Activated CD4-positive, alpha-beta T cell treated with anti-CD3 and anti-CD28 coated beads, Interleukin-2, amount 50 U/mL, for 1 hour (primary cell): ENCODE measurements around the gene ARCN1.
A peak's percentile ranks its signal among the peaks of the same experiment; 100 is the strongest.
"Not testable (repeated sequence)": the region's sequence is repeated elsewhere in the genome, so short reads cannot be mapped to it uniquely, and the experiment has no call there.

Experiments used
- DNase-seq: peaks from one replicate; pipeline ENCODE4 v3.0.0-alpha.2; 2020

Gene ARCN1

GRCh38 chr11:118606157-118606843, 34.1 kb downstream of the ARCN1 start:
- no peak for DNase-seq

GRCh38 chr11:118606844-118607228, 34.6 kb downstream of the ARCN1 start:
- DNase-seq = no peak

GRCh38 chr11:118607401-118608359, 35.5 kb downstream of the ARCN1 start, which contains the start of gene PHLDB1:
TSS of gene PHLDB1 (plus strand) at chr11:118607615. CDS start at chr11:118613837, 6,222 bp downstream.
- peak; percentile 47 for DNase-seq

GRCh38 chr11:118608360-118609227, 36.4 kb downstream of the ARCN1 start:
- peak; percentile 89 for DNase-seq

- peak; percentile 20 for DNase-seq
Observed at GRCh38 chr11:118609380-118610224, 37.4 kb downstream of the ARCN1 start.

- no peak for DNase-seq
Observed at GRCh38 chr11:118610225-118610772, 38.1 kb downstream of the ARCN1 start.

- peak; percentile 87 for DNase-seq
Observed at GRCh38 chr11:118610773-118611432, 38.7 kb downstream of the ARCN1 start.

- DNase-seq = not testable (repeated sequence)
Observed at GRCh38 chr11:118611433-118611795, 39.2 kb downstream of the ARCN1 start.

GRCh38 chr11:118612378-118612777, 40.2 kb downstream of the ARCN1 start:
- DNase-seq = no peak

- no peak for DNase-seq
Observed at GRCh38 chr11:118614511-118614910, 42.3 kb downstream of the ARCN1 start.

- no peak for DNase-seq
Observed at GRCh38 chr11:118615282-118615975, 43.2 kb downstream of the ARCN1 start.

GRCh38 chr11:118615976-118616371, 43.8 kb downstream of the ARCN1 start:
- DNase-seq = no peak

GRCh38 chr11:118618115-118618990, 46.1 kb downstream of the ARCN1 start:
- no peak for DNase-seq

GRCh38 chr11:118618991-118619375, 46.8 kb downstream of the ARCN1 start:
- DNase-seq = no peak

GRCh38 chr11:118619444-118620197, 47.4 kb downstream of the ARCN1 start:
- DNase-seq = no peak

GRCh38 chr11:118620529-118621070, 48.4 kb downstream of the ARCN1 start:
- no peak for DNase-seq

GRCh38 chr11:118621071-118621783, 49.0 kb downstream of the ARCN1 start:
- no peak for DNase-seq
